ENCODE results near the gene BTG1. TPM values are rescaled to one million over a fixed set of nuclear protein-coding genes. Genes with fewer than 3 reads are reported as not detected.

The BTG1 gene
- total RNA-seq, 1 experiment from 2014 or later, result 18.8 TPM

- in situ Hi-C loops (cut with HindIII; ENCODE audit: low pct_unique_long_range_greater_than_20kb, low sequenced_read_pairs), result no loop called here
- no peak for DNase-seq (ENCODE audit: low read depth)
These were observed 11.2 kb upstream of the BTG1 start for GRCh38 chr12:92156704-92157395.

- DNase-seq (ENCODE audit: low read depth), result no peak
- in situ Hi-C loops (cut with HindIII; ENCODE audit: low pct_unique_long_range_greater_than_20kb, low sequenced_read_pairs), result no loop called here
These were observed 10.5 kb upstream of the BTG1 start for GRCh38 chr12:92156139-92156538.

GRCh38 chr12:92155733-92156132 is 10.1 kb upstream of the BTG1 start:
- in situ Hi-C loops (cut with HindIII; ENCODE audit: low pct_unique_long_range_greater_than_20kb, low sequenced_read_pairs), result no loop called here
- no peak for DNase-seq (ENCODE audit: low read depth)

GRCh38 chr12:92151916-92152315 is 6.3 kb upstream of the BTG1 start:
- in situ Hi-C loops (cut with HindIII; ENCODE audit: low pct_unique_long_range_greater_than_20kb, low sequenced_read_pairs), result no loop called here
- no peak for DNase-seq (ENCODE audit: low read depth)

- in situ Hi-C loops (cut with HindIII; ENCODE audit: low pct_unique_long_range_greater_than_20kb, low sequenced_read_pairs), result no loop called here
These were observed 3.9 kb upstream of the BTG1 start for GRCh38 chr12:92149563-92149962.

GRCh38 chr12:92147491-92147890 is 1.8 kb upstream of the BTG1 start:
- in situ Hi-C loops (cut with HindIII; ENCODE audit: low pct_unique_long_range_greater_than_20kb, low sequenced_read_pairs), result no loop called here
- DNase-seq (ENCODE audit: low read depth), result no peak

More at GRCh38 chr12:92149563-92149962, 3.9 kb upstream of the BTG1 start:
- DNase-seq (ENCODE audit: low read depth), result no peak

GRCh38 chr12:92146497-92147224 is 1.0 kb upstream of the BTG1 start:
- DNase-seq (ENCODE audit: low read depth), result no peak
- in situ Hi-C loops (cut with HindIII; ENCODE audit: low pct_unique_long_range_greater_than_20kb, low sequenced_read_pairs), result no loop called here

GRCh38 chr12:92145481-92145730 is 240 bp downstream of the BTG1 start:
- no peak for DNase-seq (ENCODE audit: low read depth)
- in situ Hi-C loops (cut with HindIII; ENCODE audit: low pct_unique_long_range_greater_than_20kb, low sequenced_read_pairs), result no loop called here

- in situ Hi-C loops (cut with HindIII; ENCODE audit: low pct_unique_long_range_greater_than_20kb, low sequenced_read_pairs), result no loop called here
These were observed 790 bp downstream of the BTG1 start for GRCh38 chr12:92144631-92145480.

GRCh38 chr12:92143686-92144630 is 1.7 kb downstream of the BTG1 start:
- peak; percentile 78 for DNase-seq (ENCODE audit: low read depth)
- in situ Hi-C loops (cut with HindIII; ENCODE audit: low pct_unique_long_range_greater_than_20kb, low sequenced_read_pairs), result no loop called here

More at GRCh38 chr12:92144631-92145480, 790 bp downstream of the BTG1 start:
- DNase-seq (ENCODE audit: low read depth), result peak; percentile 67

GRCh38 chr12:92143258-92143657 is 2.4 kb downstream of the BTG1 start:
- in situ Hi-C loops (cut with HindIII; ENCODE audit: low pct_unique_long_range_greater_than_20kb, low sequenced_read_pairs), result no loop called here
- DNase-seq (ENCODE audit: low read depth), result no peak

- in situ Hi-C loops (cut with HindIII; ENCODE audit: low pct_unique_long_range_greater_than_20kb, low sequenced_read_pairs), result no loop called here
- no peak for DNase-seq (ENCODE audit: low read depth)
These were observed 3.3 kb downstream of the BTG1 start for GRCh38 chr12:92142251-92142926.

GRCh38 chr12:92141591-92142121 is 4.0 kb downstream of the BTG1 start:
- no peak for DNase-seq (ENCODE audit: low read depth)
- in situ Hi-C loops (cut with HindIII; ENCODE audit: low pct_unique_long_range_greater_than_20kb, low sequenced_read_pairs), result no loop called here

GRCh38 chr12:92140896-92141536 is 4.6 kb downstream of the BTG1 start:
- DNase-seq (ENCODE audit: low read depth), result no peak
- in situ Hi-C loops (cut with HindIII; ENCODE audit: low pct_unique_long_range_greater_than_20kb, low sequenced_read_pairs), result no loop called here

GRCh38 chr12:92140156-92140555 is 5.5 kb downstream of the BTG1 start:
- in situ Hi-C loops (cut with HindIII; ENCODE audit: low pct_unique_long_range_greater_than_20kb, low sequenced_read_pairs), result no loop called here
- DNase-seq (ENCODE audit: low read depth), result no peak

GRCh38 chr12:92139634-92140150 is 6.0 kb downstream of the BTG1 start:
- DNase-seq (ENCODE audit: low read depth), result peak; percentile 50
- in situ Hi-C loops (cut with HindIII; ENCODE audit: low pct_unique_long_range_greater_than_20kb, low sequenced_read_pairs), result no loop called here

- DNase-seq (ENCODE audit: low read depth), result no peak
- in situ Hi-C loops (cut with HindIII; ENCODE audit: low pct_unique_long_range_greater_than_20kb, low sequenced_read_pairs), result no loop called here
These were observed 7.0 kb downstream of the BTG1 start for GRCh38 chr12:92138626-92139025.
